Osteocyte (in vitro differentiated cells): ENCODE results near the gene EXD3. TPM values are rescaled to one million over a fixed set of nuclear protein-coding genes. Genes with fewer than 3 reads are reported as not detected.

ENCODE experiments used
- DNase-seq: peaks from one replicate; pipeline ENCODE4 v3.0.0; 2021; ENCODE audit warnings: mixed read lengths; ENCODE audit not compliant: unreplicated experiment; ENCODE audit errors: extremely low spot score
- H3K27ac Mint-ChIP-seq: one replicate; pipeline ENCODE4 v1.8.0; 2021; ENCODE audit warnings: mild to moderate bottlenecking, mixed read lengths; ENCODE audit not compliant: unreplicated experiment
- H3K27me3 Mint-ChIP-seq: one replicate; pipeline ENCODE4 v1.8.0; 2021; ENCODE audit warnings: mixed read lengths; ENCODE audit not compliant: unreplicated experiment
- H3K36me3 Mint-ChIP-seq: one replicate; pipeline ENCODE4 v1.8.0; 2021; ENCODE audit warnings: mixed read lengths; ENCODE audit not compliant: unreplicated experiment
- H3K4me1 Mint-ChIP-seq: one replicate; pipeline ENCODE4 v1.8.0; 2021; ENCODE audit warnings: mixed read lengths; ENCODE audit not compliant: unreplicated experiment
- H3K4me3 Mint-ChIP-seq: one replicate; pipeline ENCODE4 v1.8.0; 2021; ENCODE audit warnings: mild to moderate bottlenecking, moderate library complexity, mixed read lengths; ENCODE audit not compliant: unreplicated experiment
- H3K9me3 Mint-ChIP-seq: one replicate; pipeline ENCODE4 v1.8.0; 2021; ENCODE audit warnings: mixed read lengths; ENCODE audit not compliant: unreplicated experiment
- total RNA-seq: library from RNA; stranded (reverse); gene quantifications from 2 replicates; pipeline ENCODE4 v1.2.1, GENCODE V29; 2021
- TF ChIP-seq, protein P1 (sequence below): fragments of 200-600 bp; sonication (generic); IDR thresholded peaks from 2 replicates; pipeline ENCODE4 v1.5.0; 2021; ENCODE audit warnings: antibody characterized with exemption, mild to moderate bottlenecking, moderate library complexity

Gene EXD3
- total RNA-seq, 1 donor from 2014 or later = 21.5 TPM

GRCh38 chr9:137309368-137310188, 113.4 kb downstream of the EXD3 start:
- Mint-ChIP-seq H3K4me1 (peaks cover 2% of the 10 kb centered on the region), H3K36me3 (no peaks in the 10 kb centered on the region), H3K4me3 (no peak overlapping the region), H3K27ac (no peak overlapping the region), H3K27me3 (no peaks in the 10 kb centered on the region), H3K9me3 (no peaks in the 10 kb centered on the region)
- no peak for DNase-seq
- TF ChIP-seq, protein P1, sequence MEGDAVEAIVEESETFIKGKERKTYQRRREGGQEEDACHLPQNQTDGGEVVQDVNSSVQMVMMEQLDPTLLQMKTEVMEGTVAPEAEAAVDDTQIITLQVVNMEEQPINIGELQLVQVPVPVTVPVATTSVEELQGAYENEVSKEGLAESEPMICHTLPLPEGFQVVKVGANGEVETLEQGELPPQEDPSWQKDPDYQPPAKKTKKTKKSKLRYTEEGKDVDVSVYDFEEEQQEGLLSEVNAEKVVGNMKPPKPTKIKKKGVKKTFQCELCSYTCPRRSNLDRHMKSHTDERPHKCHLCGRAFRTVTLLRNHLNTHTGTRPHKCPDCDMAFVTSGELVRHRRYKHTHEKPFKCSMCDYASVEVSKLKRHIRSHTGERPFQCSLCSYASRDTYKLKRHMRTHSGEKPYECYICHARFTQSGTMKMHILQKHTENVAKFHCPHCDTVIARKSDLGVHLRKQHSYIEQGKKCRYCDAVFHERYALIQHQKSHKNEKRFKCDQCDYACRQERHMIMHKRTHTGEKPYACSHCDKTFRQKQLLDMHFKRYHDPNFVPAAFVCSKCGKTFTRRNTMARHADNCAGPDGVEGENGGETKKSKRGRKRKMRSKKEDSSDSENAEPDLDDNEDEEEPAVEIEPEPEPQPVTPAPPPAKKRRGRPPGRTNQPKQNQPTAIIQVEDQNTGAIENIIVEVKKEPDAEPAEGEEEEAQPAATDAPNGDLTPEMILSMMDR = no peak

GRCh38 chr9:137308057-137308619, 114.8 kb downstream of the EXD3 start:
- Mint-ChIP-seq H3K4me1 (peaks cover 7% of the 10 kb centered on the region), H3K27ac (no peak overlapping the region), H3K27me3 (no peaks in the 10 kb centered on the region), H3K36me3 (no peaks in the 10 kb centered on the region), H3K4me3 (no peak overlapping the region), H3K9me3 (no peaks in the 10 kb centered on the region)
- DNase-seq = no peak
- TF ChIP-seq, protein P1 = no peak

DNA sequence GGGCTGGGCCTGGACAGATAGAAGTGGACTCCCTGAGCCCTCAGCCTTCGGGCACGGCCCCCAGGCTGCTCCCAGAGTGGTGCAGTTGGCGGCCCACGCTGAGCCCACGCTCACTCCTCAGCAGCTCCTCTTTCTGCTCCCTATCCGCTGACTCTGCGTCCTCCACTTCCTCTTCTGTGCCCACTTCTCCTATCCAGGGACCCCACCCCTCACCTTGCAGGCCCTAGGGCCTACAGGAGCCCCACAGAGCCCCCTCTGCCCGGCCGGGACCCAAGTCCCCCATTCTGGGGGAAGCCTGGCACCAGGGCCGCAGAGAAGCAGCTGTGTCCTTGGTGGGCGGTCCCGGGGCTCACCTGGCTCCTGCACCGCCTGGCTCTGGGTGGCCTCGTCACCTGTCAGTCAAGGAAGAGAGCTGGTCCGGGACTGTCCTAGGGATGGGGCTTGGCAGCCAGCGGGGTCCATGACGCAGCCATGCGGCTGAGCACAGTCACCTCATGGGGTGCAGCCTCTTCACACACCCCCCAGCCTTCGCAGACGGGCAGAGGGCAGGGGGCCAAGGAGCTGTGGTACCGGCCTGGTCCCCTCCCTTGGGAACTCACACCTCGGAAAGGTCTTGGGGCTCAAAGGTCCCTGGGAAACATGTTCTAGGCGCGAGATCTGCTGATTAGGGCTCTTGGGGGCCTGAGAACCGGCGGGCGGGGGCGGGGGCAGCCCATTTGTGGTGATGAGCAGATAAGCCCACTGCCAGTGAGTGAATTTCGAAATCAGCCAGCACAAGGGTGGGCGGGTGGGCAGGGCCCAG, 115.5 kb downstream of the EXD3 start:
- no peaks in the 10 kb centered on the region for H3K27me3 Mint-ChIP-seq
- no peak overlapping the region for H3K4me3 Mint-ChIP-seq
- TF ChIP-seq, protein P1 = no peak
- H3K4me1 Mint-ChIP-seq = peaks cover 7% of the 10 kb centered on the region
- no peak overlapping the region for H3K27ac Mint-ChIP-seq
- no peaks in the 10 kb centered on the region for H3K9me3 Mint-ChIP-seq
- DNase-seq = no peak
- H3K36me3 Mint-ChIP-seq = no peaks in the 10 kb centered on the region

DNA sequence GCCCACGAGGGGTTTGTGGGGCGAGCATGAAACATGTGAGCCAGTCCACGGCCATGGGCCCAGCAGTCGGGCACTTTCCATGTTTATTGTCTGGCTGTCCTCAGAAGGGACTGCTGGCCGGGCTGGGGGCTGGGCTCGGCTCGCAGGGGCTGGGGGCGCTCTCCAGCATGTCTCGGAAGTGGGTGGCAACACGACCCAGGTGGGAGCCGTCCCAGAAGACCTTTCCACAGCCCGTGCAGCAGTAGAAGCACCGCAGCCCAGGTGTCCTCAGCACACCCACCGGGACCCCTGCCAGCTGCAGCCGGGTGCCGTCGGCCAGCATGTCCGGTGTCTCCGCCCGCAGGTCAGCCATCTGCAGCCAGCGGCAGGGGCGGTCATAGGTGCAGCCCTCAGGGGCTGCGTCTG, 116.1 kb downstream of the EXD3 start:
- TF ChIP-seq, protein P1 = no peak
- Mint-ChIP-seq H3K27me3 (no peaks in the 10 kb centered on the region), H3K4me3 (no peak overlapping the region), H3K9me3 (no peaks in the 10 kb centered on the region), H3K27ac (no peak overlapping the region), H3K4me1 (peaks cover 7% of the 10 kb centered on the region), H3K36me3 (no peaks in the 10 kb centered on the region)
- no peak for DNase-seq
